NCI-H2107 treated with DMSO at 0.1 percent for 48 hours (cell line): Measurements from ENCODE around the gene TMEM212.

Experiments
- DNase-seq: peaks from one replicate; lab custom pipeline; 2025; ENCODE audit not compliant: unreplicated experiment; lab: John Stamatoyannopoulos, UW

Gene TMEM212

DNA sequence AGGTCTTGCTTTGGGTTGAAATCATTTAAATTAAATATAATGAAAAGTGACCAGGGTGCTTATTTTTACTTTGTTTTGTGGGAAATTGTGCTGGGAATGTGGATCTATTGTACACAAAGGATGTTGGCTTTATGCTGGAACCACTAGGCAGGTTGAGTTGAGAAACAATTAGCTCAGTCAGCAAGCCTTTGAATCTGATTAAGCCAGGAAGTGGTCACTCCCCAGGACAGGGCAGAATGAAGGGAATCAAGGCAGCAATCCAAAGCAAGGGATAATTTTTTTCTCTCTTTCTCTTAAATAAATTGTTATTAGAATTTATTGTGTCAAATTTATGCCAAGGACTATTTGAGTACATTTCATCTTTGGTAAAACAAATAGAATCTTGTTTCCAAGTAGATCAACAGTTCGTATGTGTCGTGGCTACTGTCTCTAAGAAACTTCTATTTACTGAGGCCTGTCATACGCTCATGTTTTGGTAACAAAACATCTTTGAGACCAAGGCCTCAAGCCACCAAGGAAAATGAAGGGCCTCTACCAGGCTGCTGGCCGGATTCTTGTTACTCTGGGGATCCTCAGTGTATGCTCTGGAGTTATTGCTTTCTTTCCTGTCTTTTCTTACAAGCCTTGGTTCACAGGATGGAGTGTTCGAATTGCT lies at the start of gene TMEM212:
Gene TMEM212, plus strand, starts transcription at position 486 of the 655 bp plus-strand sequence. Its CDS starts 35 bp downstream, at position 521.
- no peak for DNase-seq

- no peak for DNase-seq
Observed at GRCh38 chr3:171796625-171797264, 46.4 kb upstream of the TMEM212 start.

DNA sequence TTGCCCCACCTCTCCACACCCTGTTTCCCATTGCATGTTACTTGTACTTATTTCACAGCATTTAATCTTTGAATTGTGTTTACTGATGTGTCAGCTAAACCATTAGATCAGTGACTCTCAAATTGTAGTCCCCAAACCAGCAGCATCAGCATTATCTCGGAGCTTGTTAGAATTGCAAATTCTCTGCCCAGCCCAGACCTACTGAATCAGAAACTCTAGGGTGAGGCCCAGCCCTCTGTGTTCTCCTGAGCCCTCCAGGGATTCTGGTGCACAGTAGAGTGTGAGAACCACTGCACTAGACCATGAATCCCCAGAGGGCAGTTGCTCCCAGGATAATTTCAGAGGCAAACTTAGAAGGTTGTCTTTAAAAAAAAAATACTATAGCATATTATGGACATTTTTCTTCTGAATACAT lies 45.9 kb upstream of the TMEM212 start:
- DNase-seq = no peak

DNA sequence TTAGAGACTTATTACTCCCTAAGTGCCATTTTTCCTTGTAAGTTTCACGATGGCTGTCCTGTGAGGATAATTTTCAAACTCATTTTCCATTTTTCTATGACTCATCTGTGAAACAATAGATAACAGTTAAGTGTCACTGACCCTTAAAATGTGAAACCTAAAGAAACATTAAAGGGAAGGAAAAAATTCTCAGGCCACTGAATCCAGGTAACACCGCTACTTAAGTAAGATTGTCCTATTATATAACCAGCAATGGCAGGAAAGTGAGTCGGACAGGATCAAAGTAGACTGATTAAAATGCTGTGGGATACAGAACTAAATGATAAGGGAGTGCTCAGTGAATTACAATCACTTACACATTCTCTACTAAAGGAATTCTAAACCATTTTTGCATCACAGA lies 45.3 kb upstream of the TMEM212 start:
- no peak for DNase-seq

DNA sequence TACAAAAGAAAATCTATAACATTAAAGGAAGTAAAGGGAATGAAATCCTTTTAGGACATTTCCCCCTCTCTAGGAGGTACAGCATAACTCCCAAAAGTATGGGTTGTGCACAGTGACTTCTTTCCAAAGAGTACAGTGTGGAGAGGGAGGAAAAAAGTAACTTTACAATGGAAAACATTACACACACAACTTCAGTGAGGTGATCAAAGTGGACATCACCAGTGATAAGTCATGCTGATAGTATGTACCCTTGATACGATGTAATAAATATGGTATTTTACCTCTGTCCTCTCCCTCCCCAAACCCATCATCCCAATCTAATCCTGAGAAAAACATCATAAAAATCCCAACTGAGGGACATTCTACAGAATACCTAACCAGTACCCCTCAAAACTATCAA lies 43.6 kb upstream of the TMEM212 start:
- DNase-seq = no peak

DNA sequence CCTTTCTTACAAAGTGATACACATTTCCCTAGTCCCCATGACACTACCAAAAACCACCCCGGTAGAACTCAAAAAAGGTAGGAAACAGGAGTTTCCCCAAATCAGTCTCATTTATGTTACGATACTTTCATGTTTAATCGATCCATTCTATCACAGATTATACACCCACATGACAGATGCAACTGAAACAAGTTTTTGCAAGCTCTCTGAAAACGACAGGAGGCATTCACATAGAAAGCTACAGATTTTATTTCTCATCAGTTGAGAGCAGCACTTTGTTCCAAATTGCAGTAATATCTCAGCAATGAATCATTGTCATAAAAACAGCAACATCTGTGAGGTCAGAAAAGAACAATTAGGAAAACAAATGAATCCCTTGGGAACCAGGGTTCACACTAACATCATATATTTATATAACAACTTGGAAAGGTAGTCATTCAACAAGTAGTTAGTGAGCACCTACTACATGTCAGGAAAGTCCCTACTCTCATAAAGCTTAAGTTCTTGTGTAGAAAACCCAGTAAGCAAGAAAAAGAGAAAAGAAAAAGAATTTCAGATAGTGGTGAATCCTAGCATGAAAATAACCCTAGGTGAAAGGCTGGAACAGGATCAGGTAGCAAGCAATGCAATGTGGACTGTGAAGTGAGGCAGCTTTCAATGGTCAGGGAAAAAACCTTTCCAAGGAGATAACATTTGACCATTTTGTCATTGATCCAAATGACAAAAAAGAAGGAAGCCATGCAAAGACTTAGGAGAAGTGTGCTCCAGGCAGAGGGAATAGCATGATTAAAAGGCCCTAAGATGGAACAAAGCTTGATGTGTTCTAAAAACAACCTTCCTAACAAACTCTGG lies 41.2 kb upstream of the TMEM212 start:
- DNase-seq = no peak

DNA sequence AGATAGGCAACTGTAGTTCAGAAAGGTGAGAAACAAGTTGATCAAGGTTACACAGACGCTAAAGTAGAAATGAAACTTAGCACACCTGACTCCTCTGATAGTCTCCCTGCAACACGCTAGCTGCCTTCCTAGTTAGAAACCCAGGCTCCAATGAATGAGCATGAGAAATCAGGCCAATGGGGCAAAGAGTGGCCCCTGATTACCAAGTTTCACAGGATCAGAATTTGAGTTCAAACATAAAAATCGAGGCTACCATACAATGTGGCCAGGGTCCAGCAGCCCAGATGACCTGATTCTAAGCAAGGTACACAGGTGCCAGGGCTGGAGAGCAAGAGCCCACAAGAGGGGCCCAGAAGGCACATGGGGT lies 40.6 kb upstream of the TMEM212 start:
- DNase-seq = no peak

DNA sequence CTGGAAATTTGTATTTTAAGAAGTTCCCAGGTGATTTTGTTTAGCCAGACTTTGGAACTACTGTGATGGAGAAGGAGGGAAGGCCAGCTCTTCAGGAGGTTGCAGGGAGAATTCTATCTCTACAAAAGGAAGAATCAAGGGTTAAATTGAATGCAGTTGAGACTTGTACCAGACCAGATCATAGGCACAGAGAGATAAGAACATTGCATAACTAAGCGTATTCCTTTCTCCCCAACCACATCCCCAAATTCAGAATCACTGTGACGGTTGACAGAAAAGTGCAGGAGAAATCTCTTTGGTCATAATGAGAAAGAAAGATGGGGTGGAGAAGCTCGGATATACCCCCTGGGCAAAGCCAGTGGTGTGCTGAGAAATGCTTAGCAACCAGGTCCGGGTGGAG lies 40.1 kb upstream of the TMEM212 start:
- no peak for DNase-seq

DNA sequence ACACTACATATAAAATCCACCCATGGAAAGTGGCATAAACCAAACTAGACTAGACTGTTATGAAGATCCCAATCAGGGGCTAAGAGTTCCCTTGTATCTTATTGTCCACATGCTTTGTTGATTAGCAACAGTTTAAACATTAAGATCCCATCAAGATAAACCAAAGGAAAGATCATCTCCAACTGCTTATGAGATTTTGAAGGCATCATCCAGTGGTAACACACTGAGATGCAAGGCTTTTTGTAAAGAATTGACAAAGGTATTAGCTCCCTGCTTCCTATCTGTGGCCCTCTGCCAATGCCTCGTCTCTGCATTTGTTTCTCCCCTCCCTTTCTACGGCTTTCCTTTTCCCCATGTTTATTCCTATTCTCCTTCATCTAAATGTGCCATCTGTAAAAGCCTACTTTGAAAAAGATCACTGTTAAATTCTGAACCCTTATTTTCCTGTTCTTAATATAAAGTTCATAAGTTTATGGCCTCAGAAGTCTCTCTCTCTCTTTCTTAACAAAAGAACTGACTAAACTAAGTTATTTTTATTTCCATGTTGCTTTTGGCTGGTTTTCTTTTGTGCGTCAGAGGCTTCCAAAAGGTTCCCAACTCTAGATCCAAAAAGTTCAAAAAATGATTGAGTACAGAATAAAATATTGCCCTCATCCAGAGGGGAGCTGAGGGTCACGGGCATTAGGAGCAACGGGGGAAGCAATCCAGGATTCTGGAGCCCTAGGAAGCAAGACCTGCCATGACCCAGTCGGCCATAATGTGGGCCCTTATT lies 38.3 kb upstream of the TMEM212 start:
- DNase-seq = no peak

DNA sequence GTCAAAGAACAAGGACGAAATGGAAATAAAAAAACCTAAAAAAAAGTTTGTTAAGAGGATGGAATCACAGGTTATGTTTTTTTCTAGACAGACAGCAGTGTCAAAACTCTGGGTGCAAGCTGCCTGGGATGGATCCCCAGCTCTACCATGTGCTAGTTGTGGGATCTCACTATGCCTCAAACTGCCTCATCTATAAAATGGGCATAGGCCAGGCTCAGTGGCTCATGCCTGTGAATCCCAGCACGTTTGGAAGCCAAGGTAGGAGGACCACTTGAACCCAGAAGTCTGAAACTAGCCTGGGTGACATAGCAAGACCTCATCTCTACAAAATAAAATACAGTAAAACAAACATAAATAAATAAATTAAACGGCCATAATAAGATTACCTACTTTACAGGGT lies 37.5 kb upstream of the TMEM212 start:
- DNase-seq = no peak

GRCh38 chr3:171806200-171807128 lies 36.7 kb upstream of the TMEM212 start:
- no peak for DNase-seq

GRCh38 chr3:171807129-171807675 lies 35.9 kb upstream of the TMEM212 start:
- DNase-seq = no peak

DNA sequence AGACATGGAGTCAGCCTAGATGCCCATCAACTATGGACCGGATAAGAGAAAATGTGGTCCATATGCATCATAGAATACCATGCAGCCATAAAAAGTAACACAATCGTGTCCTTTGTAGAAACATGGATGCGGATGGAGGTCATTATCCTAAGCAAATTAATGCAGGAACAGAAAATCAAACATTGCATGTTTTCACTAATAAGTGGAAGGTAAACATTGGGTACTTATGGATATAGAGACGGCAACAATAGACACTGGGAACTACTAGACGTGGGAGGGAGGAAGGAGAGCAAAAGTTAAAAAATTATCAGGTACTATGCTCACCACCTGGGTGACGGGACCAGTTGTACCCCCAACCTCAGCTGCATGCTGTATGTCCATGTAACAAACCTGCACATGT lies 35.3 kb upstream of the TMEM212 start:
- DNase-seq = no peak

- no peak for DNase-seq
Observed at GRCh38 chr3:171809611-171809860, 33.6 kb upstream of the TMEM212 start.

- DNase-seq = peak; percentile 54
Observed at GRCh38 chr3:171809861-171810628, 33.1 kb upstream of the TMEM212 start, which contains the start of gene PLD1. TSS of gene PLD1 (minus strand) at chr3:171810483. CDS start at chr3:171738051, 72,432 bp downstream.

- peak; percentile 54 for DNase-seq
Observed at GRCh38 chr3:171810629-171811294, 32.4 kb upstream of the TMEM212 start.

- DNase-seq = no peak
Observed at GRCh38 chr3:171811295-171811912, 31.7 kb upstream of the TMEM212 start.

- DNase-seq = no peak
Observed at GRCh38 chr3:171811913-171812335, 31.2 kb upstream of the TMEM212 start.
